GM23338 (cell line): Measurements from ENCODE around the gene GRK5. TPM values are rescaled to one million over a fixed set of nuclear protein-coding genes. Genes with fewer than 3 reads are reported as not detected.

Experiments used
- ATAC-seq: fragments of 200-7000 bp; cut with Tn5 transposase; 3 replicates; pipeline ENCODE4 v1.9.1; 2020
- DNase-seq: peaks from one replicate; pipeline ENCODE4 v3.0.0-alpha.2; 2015; ENCODE audit warnings: low spot score
- H2AFZ ChIP-seq: fragments of 200-600 bp; sonication (generic); 2 replicates; pipeline ENCODE4 v1.8.0; 2016; ENCODE audit warnings: antibody characterized with exemption, mild to moderate bottlenecking, moderate library complexity
- H3F3A ChIP-seq: fragments of 200-600 bp; sonication (generic); replicated peaks from 2 replicates; pipeline ENCODE4 v1.8.0; 2017; ENCODE audit warnings: antibody characterized with exemption, mixed run types, low read depth
- H3K27ac ChIP-seq: fragments of 200-600 bp; sonication (generic); 2 replicates; pipeline ENCODE4 v1.6.1; 2016; ENCODE audit warnings: low read depth
- H3K27me3 ChIP-seq: fragments of 200-600 bp; sonication (generic); 2 replicates; pipeline ENCODE4 v1.8.0; 2016; ENCODE audit warnings: mild to moderate bottlenecking, mixed run types, moderate library complexity; ENCODE audit not compliant: insufficient read depth
- H3K36me3 ChIP-seq: fragments of 200-600 bp; sonication (generic); 2 replicates; pipeline ENCODE4 v1.8.0; 2016; ENCODE audit warnings: mild to moderate bottlenecking; ENCODE audit not compliant: insufficient read depth
- H3K4me1 ChIP-seq: fragments of 200-600 bp; sonication (generic); 2 replicates; pipeline ENCODE4 v1.8.0; 2016; ENCODE audit warnings: mild to moderate bottlenecking, moderate library complexity; ENCODE audit not compliant: insufficient read depth
- H3K4me2 ChIP-seq: fragments of 200-600 bp; sonication (generic); 2 replicates; pipeline ENCODE4 v1.7.1; 2017; ENCODE audit warnings: mixed run types
- H3K4me3 ChIP-seq: fragments of 200-600 bp; sonication (generic); 2 replicates; pipeline ENCODE4 v1.6.1; 2016; ENCODE audit warnings: mixed run types
- H3K79me2 ChIP-seq: fragments of 200-600 bp; sonication (generic); replicated peaks from 2 replicates; pipeline ENCODE4 v1.8.0; 2017; ENCODE audit warnings: mild to moderate bottlenecking; ENCODE audit not compliant: insufficient read depth
- H3K9me2 ChIP-seq: fragments of 200-600 bp; sonication (generic); 2 replicates; pipeline ENCODE4 v1.8.0; 2017; ENCODE audit not compliant: insufficient read depth
- H4K20me1 ChIP-seq: fragments of 200-600 bp; sonication (generic); replicated peaks from 2 replicates; pipeline ENCODE4 v1.8.0; 2017; ENCODE audit warnings: mild to moderate bottlenecking; ENCODE audit not compliant: insufficient read depth
- H3K27ac Mint-ChIP-seq: 2 replicates; pipeline ENCODE4 v1.8.0; 2020; ENCODE audit warnings: inconsistent platforms, mild to moderate bottlenecking, moderate library complexity, mixed read lengths
- H3K27me3 Mint-ChIP-seq: 3 replicates; pipeline ENCODE4 v1.8.0; 2022; ENCODE audit warnings: low read depth, mild to moderate bottlenecking, moderate library complexity, mixed read lengths, inconsistent platforms; ENCODE audit not compliant: insufficient read depth, poor library complexity
- H3K36me3 Mint-ChIP-seq: 3 replicates; pipeline ENCODE4 v1.8.0; 2021; ENCODE audit warnings: low read depth, mild to moderate bottlenecking, inconsistent platforms, moderate library complexity, mixed read lengths
- H3K4me1 Mint-ChIP-seq: 3 replicates; pipeline ENCODE4 v1.8.0; 2020; ENCODE audit warnings: mild to moderate bottlenecking, inconsistent platforms, mixed read lengths
- H3K4me3 Mint-ChIP-seq: 3 replicates; pipeline ENCODE4 v1.8.0; 2021; ENCODE audit warnings: moderate library complexity, mild to moderate bottlenecking, inconsistent platforms, mixed read lengths
- H3K9me3 Mint-ChIP-seq: 3 replicates; pipeline ENCODE4 v1.8.0; 2020; ENCODE audit warnings: moderate library complexity, mild to moderate bottlenecking, inconsistent platforms, mixed read lengths
- CREB1 ChIP-seq: fragments of 250-450 bp; sonication (Bioruptor Pico); IDR thresholded peaks from 2 replicates; pipeline ENCODE4 v1.5.0; 2020; ENCODE audit warnings: low read depth, mild to moderate bottlenecking, moderate library complexity
- CTCF ChIP-seq, 2 experiments: fragments of 200-600 bp in 1 of 2; sonication (generic) in 1 of 2; conservative IDR thresholded peaks; 2 replicates each; pipeline versions ENCODE4 v1.5.1 to v1.6.1; 2016 to 2017; ENCODE audit warnings: antibody characterized with exemption in 2 of 2, low read depth in 2 of 2, mild to moderate bottlenecking in 2 of 2, moderate library complexity in 1 of 2
- EZH2 ChIP-seq: fragments of 200-600 bp; sonication (generic); IDR thresholded peaks from one replicate; pipeline ENCODE4 v1.8.0; 2017; ENCODE audit warnings: antibody characterized with exemption, mild to moderate bottlenecking, low read depth; ENCODE audit not compliant: unreplicated experiment
- EZH2phosphoT487 ChIP-seq: fragments of 200-600 bp; sonication (generic); IDR thresholded peaks from one replicate; pipeline ENCODE4 v1.8.1; 2018; ENCODE audit warnings: antibody characterized with exemption; ENCODE audit not compliant: unreplicated experiment
- JUNB ChIP-seq: IDR thresholded peaks from one replicate; pipeline ENCODE4 v1.6.1; 2016; ENCODE audit warnings: antibody characterized with exemption; ENCODE audit not compliant: unreplicated experiment
- NANOG ChIP-seq: IDR thresholded peaks from 2 replicates; pipeline ENCODE4 v1.6.1; 2016; ENCODE audit warnings: antibody characterized with exemption, borderline replicate concordance
- POLR2AphosphoS5 ChIP-seq: IDR thresholded peaks from 2 replicates; pipeline ENCODE4 v1.6.1; 2016; ENCODE audit warnings: antibody characterized with exemption, low read depth
- REST ChIP-seq: IDR thresholded peaks from one replicate; pipeline ENCODE4 v1.6.1; 2018; ENCODE audit warnings: antibody characterized with exemption; ENCODE audit not compliant: unreplicated experiment
- STAT1 ChIP-seq: IDR thresholded peaks from one replicate; pipeline ENCODE4 v1.6.1; 2016; ENCODE audit warnings: antibody characterized with exemption; ENCODE audit not compliant: unreplicated experiment
- ZNF114 ChIP-seq: fragments of 250-450 bp; sonication (Bioruptor Pico); IDR thresholded peaks from 2 replicates; pipeline ENCODE4 v1.5.0; 2020; ENCODE audit warnings: mild to moderate bottlenecking, moderate library complexity
- ZNF331 ChIP-seq: fragments of 250-450 bp; sonication (Bioruptor Pico); IDR thresholded peaks from 2 replicates; pipeline ENCODE4 v1.5.0; 2020; ENCODE audit warnings: low read depth, mild to moderate bottlenecking, moderate library complexity
- ZNF462 ChIP-seq: fragments of 250-450 bp; sonication (Bioruptor Pico); IDR thresholded peaks from 2 replicates; pipeline ENCODE4 v1.5.0; 2020; ENCODE audit warnings: mild to moderate bottlenecking, moderate library complexity
- polyA plus RNA-seq: library from polyadenylated mRNA; unstranded; fragments of >200 nt; fragmentation: Nextera tagmentation; extraction: Ambion mirVana; gene quantifications from 2 replicates; pipeline ENCODE4 v1.2.1, GENCODE V29; 2016
- total RNA-seq: library from RNA; depleted of rRNA; stranded (reverse); fragments of >200 nt; shearing (Covaris generic); gene quantifications from 2 replicates; pipeline ENCODE4 v1.2.3, GENCODE V29; 2014
- TF ChIP-seq, protein P1 (sequence below): IDR thresholded peaks from 2 replicates; pipeline ENCODE4 v1.6.1; 2016; ENCODE audit warnings: antibody characterized with exemption

Gene GRK5
- total and polyA plus RNA-seq, 2 experiments from 2014 or later: 0.53 to 2.0 TPM

- no peak overlapping the region for H3K27ac Mint-ChIP-seq
- TF ChIP-seq JUNB (no peak), ZNF114 (CRISPR knock-in tag) (no peak), REST (no peak), ZNF462 (CRISPR knock-in tag) (no peak), STAT1 (no peak), CTCF (conservative IDR thresholded peaks at IDR 0.05; ENCODE audit: low read depth in 2 of 2) (no peak), CREB1 (no peak), NANOG (no peak), EZH2phosphoT487 (no peak), EZH2 (no peak), ZNF331 (CRISPR knock-in tag) (no peak), POLR2AphosphoS5 (no peak)
- TF ChIP-seq, protein P1, sequence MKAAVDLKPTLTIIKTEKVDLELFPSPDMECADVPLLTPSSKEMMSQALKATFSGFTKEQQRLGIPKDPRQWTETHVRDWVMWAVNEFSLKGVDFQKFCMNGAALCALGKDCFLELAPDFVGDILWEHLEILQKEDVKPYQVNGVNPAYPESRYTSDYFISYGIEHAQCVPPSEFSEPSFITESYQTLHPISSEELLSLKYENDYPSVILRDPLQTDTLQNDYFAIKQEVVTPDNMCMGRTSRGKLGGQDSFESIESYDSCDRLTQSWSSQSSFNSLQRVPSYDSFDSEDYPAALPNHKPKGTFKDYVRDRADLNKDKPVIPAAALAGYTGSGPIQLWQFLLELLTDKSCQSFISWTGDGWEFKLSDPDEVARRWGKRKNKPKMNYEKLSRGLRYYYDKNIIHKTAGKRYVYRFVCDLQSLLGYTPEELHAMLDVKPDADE: no peak
- Histone ChIP-seq H3K36me3 (no peaks in the 10 kb centered on the region), H3K4me3 (no peak overlapping the region), H3K4me2 (no peak overlapping the region), H3K4me1 (no peaks in the 10 kb centered on the region), H2AFZ (no peak overlapping the region), H3F3A (no peaks in the 10 kb centered on the region), H3K27me3 (no peaks in the 10 kb centered on the region), H3K9me2 (no peaks in the 10 kb centered on the region), H3K27ac (no peak overlapping the region), H3K79me2 (no peaks in the 10 kb centered on the region), H4K20me1 (no peaks in the 10 kb centered on the region)
- peaks cover 2% of the 10 kb centered on the region for H3K27me3 Mint-ChIP-seq
- H3K9me3 Mint-ChIP-seq: no peaks in the 10 kb centered on the region
- no peak overlapping the region for H3K4me3 Mint-ChIP-seq
- ATAC-seq (no peak), DNase-seq (no peak)
- H3K4me1 Mint-ChIP-seq: no peaks in the 10 kb centered on the region; the same call in 2 of the 3 replicates
- H3K36me3 Mint-ChIP-seq: no peaks in the 10 kb centered on the region
These were observed 158.6 kb downstream of the GRK5 start for GRCh38 chr10:119365773-119366599.
